PC-3 (cell line): ENCODE data around the gene KREMEN2. TPM values are rescaled to one million over a fixed set of nuclear protein-coding genes. Genes with fewer than 3 reads are reported as not detected.

ENCODE experiments used
- ATAC-seq: fragments of 200-7000 bp; cut with Tn5 transposase; 2 replicates; pipeline ENCODE4 v1.9.1; 2020; ENCODE audit warnings: mild to moderate bottlenecking, moderate library complexity
- BruUV-seq: library from RNA; stranded (reverse); fragments of 400-500 nt; replicated peaks from 2 replicates; lab custom pipeline; 2021; lab: Mats Ljungman, UMichigan
- CTCF ChIA-PET: fragments of 300-600 bp; sonication (Branson Sonifier 250); formaldehyde crosslinking; loops from one replicate; lab custom pipeline; 2022; ENCODE audit warnings: antibody characterized with exemption; lab: Charles Lee
- POLR2A ChIA-PET: fragments of 300-600 bp; sonication (Branson Sonifier 250); formaldehyde crosslinking; loops from one replicate; lab custom pipeline; 2022; ENCODE audit warnings: antibody characterized with exemption; ENCODE audit not compliant: unreplicated experiment; lab: Charles Lee
- DNase-seq: peaks from one replicate; pipeline ENCODE4 v3.0.0-alpha.2; 2015
- H2AFZ ChIP-seq: fragments of 300-600 bp; sonication (generic); 2 replicates; pipeline ENCODE4 v1.6.0; 2016; ENCODE audit warnings: antibody characterized with exemption, low read length
- H3F3A ChIP-seq: fragments of 300-600 bp; sonication (generic); one replicate; pipeline ENCODE4 v1.6.0; 2017; ENCODE audit warnings: antibody characterized with exemption, low read length, control low read depth, mild to moderate bottlenecking; ENCODE audit not compliant: unreplicated experiment
- H3K27ac ChIP-seq: fragments of 300-600 bp; sonication (generic); 2 replicates; pipeline ENCODE4 v1.5.1; 2016; ENCODE audit warnings: mild to moderate bottlenecking, low read length
- H3K27me3 ChIP-seq: fragments of 300-600 bp; sonication (generic); 2 replicates; pipeline ENCODE4 v1.6.1; 2016; ENCODE audit warnings: low read length, mixed read lengths
- H3K36me3 ChIP-seq: fragments of 300-600 bp; sonication (generic); 2 replicates; pipeline ENCODE4 v1.6.1; 2016; ENCODE audit warnings: low read depth, mixed run types, low read length, mixed read lengths
- H3K4me1 ChIP-seq: fragments of 300-600 bp; sonication (generic); 2 replicates; pipeline ENCODE4 v1.5.1; 2016; ENCODE audit warnings: low read length; ENCODE audit not compliant: insufficient read depth
- H3K4me2 ChIP-seq: fragments of 300-600 bp; sonication (generic); 2 replicates; pipeline ENCODE4 v1.6.0; 2016; ENCODE audit warnings: low read length
- H3K4me3 ChIP-seq: fragments of 300-600 bp; sonication (generic); 2 replicates; pipeline ENCODE4 v1.5.1; 2016; ENCODE audit warnings: mild to moderate bottlenecking, low read length, mixed read lengths
- H3K79me2 ChIP-seq: fragments of 300-600 bp; sonication (generic); 2 replicates; pipeline ENCODE4 v1.6.1; 2017; ENCODE audit warnings: low read length, mixed read lengths
- H3K9ac ChIP-seq: fragments of 300-600 bp; sonication (generic); 2 replicates; pipeline ENCODE4 v1.6.0; 2016; ENCODE audit warnings: mild to moderate bottlenecking, low read length
- H3K9me2 ChIP-seq: fragments of 300-600 bp; sonication (generic); replicated peaks from 2 replicates; pipeline ENCODE4 v1.6.1; 2016; ENCODE audit warnings: mixed run types, low read length, mixed read lengths
- H3K9me3 ChIP-seq: fragments of 300-600 bp; sonication (generic); 2 replicates; pipeline ENCODE4 v1.6.1; 2016; ENCODE audit warnings: low read length, mixed read lengths
- H4K20me1 ChIP-seq: fragments of 300-600 bp; sonication (generic); 2 replicates; pipeline ENCODE4 v1.6.1; 2016; ENCODE audit warnings: low read length, mixed read lengths
- EZH2 ChIP-seq: fragments of 300-600 bp; sonication (generic); IDR thresholded peaks from one replicate; pipeline ENCODE4 v1.6.1; 2017; ENCODE audit warnings: antibody characterized with exemption, mild to moderate bottlenecking, low read length; ENCODE audit not compliant: unreplicated experiment
- EZH2phosphoT487 ChIP-seq: fragments of 300-600 bp; sonication (generic); IDR thresholded peaks from 2 replicates; pipeline ENCODE4 v1.6.1; 2018; ENCODE audit warnings: mild to moderate bottlenecking, antibody characterized with exemption, low read length, borderline replicate concordance
- intact Hi-C: fragments of 100-400 bp; cut with micrococcal nuclease; formaldehyde crosslinking; loops from 2 replicates; pipeline ENCODE4 v1.9.0; 2023
- total RNA-seq: library from RNA; depleted of rRNA; stranded (reverse); fragments of >200 nt; gene quantifications from 2 replicates; pipeline ENCODE4 v1.2.3, GENCODE V29; 2014
- TF ChIP-seq, protein P1 (sequence below): fragments of 300-600 bp; sonication (generic); conservative IDR thresholded peaks from 2 replicates; pipeline ENCODE4 v1.5.1; 2017; ENCODE audit warnings: antibody characterized with exemption, low read depth, mild to moderate bottlenecking, low read length

KREMEN2 gene
- total RNA-seq, 1 experiment from 2014 or later, result 3.6 TPM

- no TSS peak for BruUV-seq
- Histone ChIP-seq H3K4me3 (no peak overlapping the region), H4K20me1 (no peaks in the 10 kb centered on the region), H3K9me2 (no peaks in the 10 kb centered on the region), H3K79me2 (no peaks in the 10 kb centered on the region), H2AFZ (no peak overlapping the region), H3K4me2 (no peak overlapping the region), H3K27me3 (no peaks in the 10 kb centered on the region), H3F3A (no peaks in the 10 kb centered on the region), H3K9ac (no peak overlapping the region), H3K4me1 (peaks cover 3% of the 10 kb centered on the region; the same call in 1 of the 2 replicates), H3K9me3 (no peaks in the 10 kb centered on the region), H3K27ac (no peak overlapping the region), H3K36me3 (no peaks in the 10 kb centered on the region)
- intact Hi-C loops, result no loop called here
- ATAC-seq, result no peak
- no peak for DNase-seq
- CTCF ChIA-PET, result no interaction called here
- POLR2A ChIA-PET, result no interaction called here
- TF ChIP-seq EZH2phosphoT487 (no peak), EZH2 (no peak)
- TF ChIP-seq, protein P1, sequence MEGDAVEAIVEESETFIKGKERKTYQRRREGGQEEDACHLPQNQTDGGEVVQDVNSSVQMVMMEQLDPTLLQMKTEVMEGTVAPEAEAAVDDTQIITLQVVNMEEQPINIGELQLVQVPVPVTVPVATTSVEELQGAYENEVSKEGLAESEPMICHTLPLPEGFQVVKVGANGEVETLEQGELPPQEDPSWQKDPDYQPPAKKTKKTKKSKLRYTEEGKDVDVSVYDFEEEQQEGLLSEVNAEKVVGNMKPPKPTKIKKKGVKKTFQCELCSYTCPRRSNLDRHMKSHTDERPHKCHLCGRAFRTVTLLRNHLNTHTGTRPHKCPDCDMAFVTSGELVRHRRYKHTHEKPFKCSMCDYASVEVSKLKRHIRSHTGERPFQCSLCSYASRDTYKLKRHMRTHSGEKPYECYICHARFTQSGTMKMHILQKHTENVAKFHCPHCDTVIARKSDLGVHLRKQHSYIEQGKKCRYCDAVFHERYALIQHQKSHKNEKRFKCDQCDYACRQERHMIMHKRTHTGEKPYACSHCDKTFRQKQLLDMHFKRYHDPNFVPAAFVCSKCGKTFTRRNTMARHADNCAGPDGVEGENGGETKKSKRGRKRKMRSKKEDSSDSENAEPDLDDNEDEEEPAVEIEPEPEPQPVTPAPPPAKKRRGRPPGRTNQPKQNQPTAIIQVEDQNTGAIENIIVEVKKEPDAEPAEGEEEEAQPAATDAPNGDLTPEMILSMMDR, result no peak
These were observed 22.6 kb downstream of the KREMEN2 start for GRCh38 chr16:2986623-2987188.

GRCh38 chr16:2987286-2987685 lies 23.2 kb downstream of the KREMEN2 start:
- CTCF ChIA-PET, result no interaction called here
- Histone ChIP-seq H3K4me1 (peaks cover 8% of the 10 kb centered on the region), H3K4me3 (no peak overlapping the region), H3K27ac (no peak overlapping the region), H3F3A (no peaks in the 10 kb centered on the region), H3K27me3 (no peaks in the 10 kb centered on the region), H2AFZ (no peak overlapping the region), H3K9ac (no peak overlapping the region), H3K4me2 (no peak overlapping the region), H3K9me3 (no peaks in the 10 kb centered on the region), H3K79me2 (no peaks in the 10 kb centered on the region), H4K20me1 (no peaks in the 10 kb centered on the region), H3K36me3 (no peaks in the 10 kb centered on the region), H3K9me2 (no peaks in the 10 kb centered on the region)
- DNase-seq (no peak), ATAC-seq (no peak)
- BruUV-seq, result no TSS peak
- intact Hi-C loops, result no loop called here
- TF ChIP-seq EZH2phosphoT487, result no peak
- TF ChIP-seq EZH2, result no peak
- TF ChIP-seq, protein P1, result no peak
- POLR2A ChIA-PET, result no interaction called here

DNA sequence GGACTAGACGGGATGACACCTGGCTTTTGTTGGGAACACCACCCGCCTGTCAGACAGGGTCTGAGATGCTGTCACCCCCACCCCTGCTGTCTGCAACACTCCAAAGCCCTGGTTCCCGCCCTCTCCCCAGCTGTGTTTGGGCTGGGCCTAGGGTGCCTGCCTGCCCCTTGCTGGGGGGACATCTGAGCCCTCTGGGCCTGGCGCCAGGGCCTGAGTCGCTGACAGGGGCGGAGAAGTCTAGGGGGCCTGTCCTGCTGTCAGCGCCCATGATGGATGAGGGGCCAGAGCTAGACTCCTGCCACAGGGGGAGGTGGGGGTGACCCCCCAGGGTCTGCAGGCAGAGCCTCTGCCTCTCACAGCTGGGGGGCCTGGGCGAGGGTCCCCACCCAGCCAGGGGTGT lies 23.8 kb downstream of the KREMEN2 start:
- intact Hi-C loops, result no loop called here
- Histone ChIP-seq H3K9me2 (no peaks in the 10 kb centered on the region), H3K36me3 (no peaks in the 10 kb centered on the region), H4K20me1 (no peaks in the 10 kb centered on the region), H3K4me2 (no peak overlapping the region), H3K27ac (no peak overlapping the region), H3K4me3 (no peak overlapping the region), H2AFZ (no peak overlapping the region), H3F3A (no peaks in the 10 kb centered on the region), H3K79me2 (no peaks in the 10 kb centered on the region), H3K27me3 (no peaks in the 10 kb centered on the region), H3K4me1 (peaks cover 13% of the 10 kb centered on the region), H3K9ac (no peak overlapping the region), H3K9me3 (no peaks in the 10 kb centered on the region)
- CTCF ChIA-PET, result no interaction called here
- ATAC-seq, result no peak
- TF ChIP-seq EZH2phosphoT487 (no peak), EZH2 (no peak)
- TF ChIP-seq, protein P1, result no peak
- POLR2A ChIA-PET, result no interaction called here
- BruUV-seq, result no TSS peak
- no peak for DNase-seq
